Loucy (cell line): ENCODE measurements around the gene BCO2.
"Not testable (repeated sequence)": the region's sequence is repeated elsewhere in the genome, so short reads cannot be mapped to it uniquely, and the experiment has no call there.

Source experiments
- H2AFZ ChIP-seq: fragments of 200-600 bp; sonication (generic); 2 replicates; pipeline ENCODE4 v1.6.0; 2016; ENCODE audit warnings: antibody characterized with exemption, mild to moderate bottlenecking, low read length, moderate library complexity
- H3F3A ChIP-seq: fragments of 200-600 bp; 2 replicates; pipeline ENCODE4 v1.6.0; 2016; ENCODE audit warnings: antibody characterized with exemption, low read depth, mild to moderate bottlenecking
- H3K27me3 ChIP-seq: fragments of 200-600 bp; sonication (generic); 2 replicates; pipeline ENCODE4 v1.6.1; 2014; ENCODE audit warnings: low read length, mild to moderate bottlenecking; ENCODE audit not compliant: insufficient read depth, poor library complexity, severe bottlenecking
- H3K36me3 ChIP-seq: fragments of 200-600 bp; sonication (generic); 2 replicates; pipeline ENCODE4 v1.6.1; 2016; ENCODE audit warnings: low read length; ENCODE audit not compliant: insufficient read depth
- H3K4me1 ChIP-seq: fragments of 200-600 bp; sonication (generic); 2 replicates; pipeline ENCODE4 v1.5.1; 2014; ENCODE audit warnings: low read length, mild to moderate bottlenecking; ENCODE audit not compliant: insufficient read depth, poor library complexity, severe bottlenecking
- H3K4me2 ChIP-seq: fragments of 200-600 bp; sonication (generic); 2 replicates; pipeline ENCODE4 v1.6.0; 2014; ENCODE audit warnings: antibody characterized with exemption, low read length, low read depth, mild to moderate bottlenecking; ENCODE audit not compliant: poor library complexity, severe bottlenecking
- H3K4me3 ChIP-seq: fragments of 200-600 bp; sonication (generic); 2 replicates; pipeline ENCODE4 v1.5.1; 2014; ENCODE audit warnings: low read length, mild to moderate bottlenecking, mixed read lengths; ENCODE audit not compliant: poor library complexity, severe bottlenecking
- H3K79me2 ChIP-seq: fragments of 200-600 bp; sonication (generic); 2 replicates; pipeline ENCODE4 v1.6.1; 2014; ENCODE audit warnings: low read length; ENCODE audit not compliant: insufficient read depth
- H3K9ac ChIP-seq: fragments of 200-600 bp; sonication (generic); 2 replicates; pipeline ENCODE4 v1.6.0; 2014; ENCODE audit warnings: mild to moderate bottlenecking, low read depth, low read length, moderate library complexity; ENCODE audit not compliant: poor library complexity, severe bottlenecking
- H3K9me2 ChIP-seq: fragments of 200-600 bp; sonication (generic); replicated peaks from 2 replicates; pipeline ENCODE4 v1.6.1; 2016; ENCODE audit warnings: low read depth, low read length, mixed read lengths
- H3K9me3 ChIP-seq: fragments of 200-600 bp; sonication (generic); 2 replicates; pipeline ENCODE4 v1.6.1; 2014; ENCODE audit warnings: mild to moderate bottlenecking, antibody characterized with exemption, low read length, low read depth; ENCODE audit not compliant: insufficient read depth
- H4K20me1 ChIP-seq: fragments of 200-600 bp; sonication (generic); 2 replicates; pipeline ENCODE4 v1.6.0; 2014; ENCODE audit warnings: antibody characterized with exemption, low read length, mild to moderate bottlenecking; ENCODE audit not compliant: insufficient read depth, poor library complexity, severe bottlenecking
- CTCF ChIP-seq: fragments of 200-600 bp; sonication (generic); conservative IDR thresholded peaks from 2 replicates; pipeline ENCODE4 v1.5.1; 2014; ENCODE audit warnings: mild to moderate bottlenecking, antibody characterized with exemption, low read length
- EZH2phosphoT487 ChIP-seq: fragments of 200-600 bp; IDR thresholded peaks from 2 replicates; pipeline ENCODE4 v1.6.1; 2018; ENCODE audit warnings: antibody characterized with exemption, mild to moderate bottlenecking, moderate library complexity, borderline replicate concordance

Gene BCO2

DNA sequence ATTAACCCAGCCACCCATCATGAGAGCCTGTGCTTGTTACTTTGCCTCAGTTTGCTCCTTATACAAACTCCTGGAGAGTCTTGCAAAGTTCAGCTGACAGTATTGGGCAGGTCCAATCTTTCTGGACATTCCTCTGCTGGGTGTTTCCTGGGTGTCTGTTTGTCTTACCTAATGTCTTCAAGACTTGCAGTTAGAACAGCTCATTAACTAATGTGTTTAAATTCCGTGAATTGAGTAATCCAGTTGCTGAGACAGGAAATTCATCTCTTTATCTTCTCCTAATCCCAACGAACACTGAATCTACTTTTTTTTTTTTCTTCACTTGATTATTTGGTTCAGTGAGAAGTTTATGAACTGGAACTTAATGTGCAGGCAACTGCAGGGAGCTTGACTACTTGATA is 20.6 kb downstream of the BCO2 start:
- no peaks in the 10 kb centered on the region for H3K36me3 ChIP-seq
- H3K9me3 ChIP-seq = no peaks in the 10 kb centered on the region
- H3K9me2 ChIP-seq = no peaks in the 10 kb centered on the region
- H3K4me1 ChIP-seq = peaks cover 9% of the 10 kb centered on the region
- no peak for TF ChIP-seq CTCF
- no peak for TF ChIP-seq EZH2phosphoT487
- no peaks in the 10 kb centered on the region for H3K27me3 ChIP-seq
- H2AFZ ChIP-seq = no peak overlapping the region
- no peak overlapping the region for H3K9ac ChIP-seq
- no peak overlapping the region for H3K4me2 ChIP-seq
- no peaks in the 10 kb centered on the region for H3K79me2 ChIP-seq
- H4K20me1 ChIP-seq = no peaks in the 10 kb centered on the region
- H3F3A ChIP-seq = no peaks in the 10 kb centered on the region
- no peak overlapping the region for H3K4me3 ChIP-seq

DNA sequence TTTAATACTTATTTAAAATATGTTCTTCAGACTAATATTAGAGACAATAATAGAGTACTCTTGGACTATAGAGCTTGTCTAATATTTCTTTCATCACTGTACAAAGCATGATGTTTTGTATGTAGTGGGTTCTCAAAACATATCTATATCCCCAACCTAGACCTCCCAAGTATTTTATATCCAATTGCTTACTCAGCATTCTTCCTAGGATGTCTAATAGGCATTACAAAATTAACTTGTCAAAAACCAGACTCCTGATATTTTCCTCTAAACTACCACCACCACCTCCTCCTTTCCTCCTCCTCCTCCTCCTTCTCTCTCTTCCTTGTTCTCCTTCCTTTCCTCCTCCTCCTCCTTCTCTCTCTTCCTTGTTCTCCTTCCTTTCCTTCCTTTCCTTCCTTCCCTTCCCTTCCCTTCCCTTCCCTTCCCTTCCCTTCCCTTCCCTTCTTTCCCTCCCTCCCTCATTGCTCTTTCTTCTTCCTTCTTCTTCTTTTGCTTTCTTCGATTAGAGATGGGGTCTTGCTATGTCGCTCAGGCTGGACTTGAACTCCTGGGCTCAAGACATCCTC is 21.3 kb downstream of the BCO2 start:
- H3K9ac ChIP-seq = no peak overlapping the region
- no peak overlapping the region for H3K4me3 ChIP-seq
- no peaks in the 10 kb centered on the region for H3F3A ChIP-seq
- no peaks in the 10 kb centered on the region for H3K36me3 ChIP-seq
- H2AFZ ChIP-seq = no peak overlapping the region
- TF ChIP-seq EZH2phosphoT487 (no peak), CTCF (no peak)
- no peaks in the 10 kb centered on the region for H3K79me2 ChIP-seq
- H4K20me1 ChIP-seq = no peaks in the 10 kb centered on the region
- H3K4me1 ChIP-seq = peaks cover 5% of the 10 kb centered on the region
- no peaks in the 10 kb centered on the region for H3K27me3 ChIP-seq
- H3K9me3 ChIP-seq = no peaks in the 10 kb centered on the region
- no peak overlapping the region for H3K4me2 ChIP-seq
- no peaks in the 10 kb centered on the region for H3K9me2 ChIP-seq

GRCh38 chr11:112199101-112199500 is 23.8 kb downstream of the BCO2 start:
- H3K27me3 ChIP-seq, H3K4me3 ChIP-seq, H3K4me2 ChIP-seq, H3K9me3 ChIP-seq, H3K9ac ChIP-seq, H3K4me1 ChIP-seq, H2AFZ ChIP-seq, H3F3A ChIP-seq, H3K9me2 ChIP-seq, H3K79me2 ChIP-seq, H4K20me1 ChIP-seq, H3K36me3 ChIP-seq: not testable (repeated sequence)

- Histone ChIP-seq H2AFZ (no peak overlapping the region), H3K27me3 (no peaks in the 10 kb centered on the region), H3K79me2 (no peaks in the 10 kb centered on the region), H3K36me3 (no peaks in the 10 kb centered on the region), H3F3A (no peaks in the 10 kb centered on the region), H3K9me3 (no peaks in the 10 kb centered on the region), H4K20me1 (no peaks in the 10 kb centered on the region), H3K4me3 (no peak overlapping the region), H3K9ac (no peak overlapping the region), H3K4me2 (no peak overlapping the region), H3K9me2 (no peaks in the 10 kb centered on the region), H3K4me1 (no peaks in the 10 kb centered on the region)
- TF ChIP-seq CTCF = no peak
- no peak for TF ChIP-seq EZH2phosphoT487
Observed at GRCh38 chr11:112200252-112200651, 24.9 kb downstream of the BCO2 start.
